ENCODE data around the gene GALC. TPM values are rescaled to one million over a fixed set of nuclear protein-coding genes. Genes with fewer than 3 reads are reported as not detected.
A peak's percentile ranks its signal among the peaks of the same experiment; 100 is the strongest.

Gene GALC
- total and polyA plus RNA-seq, 2 experiments from 2014 or later: 13.1 to 24.0 TPM

DNA sequence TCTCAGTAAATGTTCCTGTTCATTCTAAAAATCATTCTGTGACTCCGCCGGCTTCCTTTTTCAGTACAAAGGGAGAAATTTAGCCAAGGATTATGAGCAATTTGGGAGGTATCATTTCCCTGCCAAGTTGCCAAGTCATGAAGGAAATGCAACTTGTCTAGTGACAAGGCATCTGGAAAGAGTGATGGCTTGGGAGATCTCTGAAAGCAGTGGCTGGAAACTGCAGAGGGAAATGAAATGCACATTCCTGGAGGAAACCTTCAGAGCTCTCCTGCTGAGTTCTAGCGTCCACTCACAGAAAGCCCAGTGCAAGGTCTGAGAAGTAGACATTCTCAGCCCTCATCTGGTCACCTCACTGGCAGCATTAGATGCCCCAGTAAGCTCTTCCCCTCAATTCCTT, 91.7 kb downstream of the GALC start:
- Histone ChIP-seq H3K9me3 (ENCODE audit: low read depth) (no peaks in the 10 kb centered on the region), H3K79me2 (ENCODE audit: insufficient read depth) (no peaks in the 10 kb centered on the region), H3K9me2 (ENCODE audit: insufficient read depth) (no peaks in the 10 kb centered on the region), H3K27ac (no peak overlapping the region), H2AFZ (no peak overlapping the region), H3K9ac (no peak overlapping the region), H3K4me3 (no peak overlapping the region), H3K4me1 (ENCODE audit: insufficient read depth) (no peaks in the 10 kb centered on the region), H3K36me3 (ENCODE audit: low read depth) (no peaks in the 10 kb centered on the region), H3F3A (ENCODE audit: insufficient read depth) (no peaks in the 10 kb centered on the region), H3K27me3 (replicated peaks; ENCODE audit: insufficient read depth) (no peaks in the 10 kb centered on the region), H3K4me2 (ENCODE audit: unreplicated experiment) (peak overlapping the region; percentile 28), H4K20me1 (ENCODE audit: insufficient read depth) (no peaks in the 10 kb centered on the region)
- peak; percentile 64 for DNase-seq
- TF ChIP-seq EZH2phosphoT487 (IDR thresholded peaks at IDR 0.05; ENCODE audit: insufficient read depth, low read depth): no peak
- TF ChIP-seq EZH2 (IDR thresholded peaks at IDR 0.05; ENCODE audit: insufficient read depth, poor library complexity, severe bottlenecking): no peak
- 0 to 4% methylated on average over 3 of the region's 3 CpGs for WGBS, 2 experiments (ENCODE audit: low coverage in 1 of 2, low lambda C conversion rate in 2 of 2, missing lambda C conversion rate in 2 of 2)
- in situ Hi-C loops (cut with MboI): no loop called here

DNA sequence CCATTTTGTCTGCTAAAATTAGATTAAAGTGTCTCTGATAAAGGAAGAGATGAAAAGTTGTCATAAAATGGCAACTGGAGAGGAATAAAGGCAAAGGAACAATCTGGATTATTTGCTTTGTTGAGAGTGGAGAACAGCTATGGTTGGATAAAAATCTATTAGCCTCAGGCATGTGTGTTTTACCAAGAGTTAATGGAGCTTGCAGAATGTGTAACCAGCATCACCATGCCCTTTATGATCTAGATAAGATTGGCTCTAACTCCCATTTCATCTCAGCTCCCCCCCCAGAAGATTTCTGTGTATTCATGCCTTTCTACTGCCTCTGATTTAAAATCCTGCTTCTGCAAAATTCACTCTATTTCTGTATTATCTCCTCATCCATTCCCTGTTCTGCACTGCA, 93.8 kb downstream of the GALC start:
- Histone ChIP-seq H4K20me1 (ENCODE audit: insufficient read depth) (no peaks in the 10 kb centered on the region), H3K9me3 (ENCODE audit: low read depth) (no peaks in the 10 kb centered on the region), H3F3A (ENCODE audit: insufficient read depth) (no peaks in the 10 kb centered on the region), H3K36me3 (ENCODE audit: low read depth) (no peaks in the 10 kb centered on the region), H3K27me3 (replicated peaks; ENCODE audit: insufficient read depth) (no peaks in the 10 kb centered on the region), H3K4me3 (no peak overlapping the region), H3K4me2 (ENCODE audit: unreplicated experiment) (no peak overlapping the region), H3K9ac (no peak overlapping the region), H3K9me2 (ENCODE audit: insufficient read depth) (no peaks in the 10 kb centered on the region), H3K4me1 (ENCODE audit: insufficient read depth) (no peaks in the 10 kb centered on the region), H3K27ac (no peak overlapping the region), H3K79me2 (ENCODE audit: insufficient read depth) (no peaks in the 10 kb centered on the region), H2AFZ (no peak overlapping the region)
- no peak for TF ChIP-seq EZH2 (IDR thresholded peaks at IDR 0.05; ENCODE audit: insufficient read depth, poor library complexity, severe bottlenecking)
- no peak for DNase-seq
- in situ Hi-C loops (cut with MboI): loop anchor here (10.0 kb wide), 1 partner anchor 94 kb away; no protein-coding TSS in a partner anchor

DNA sequence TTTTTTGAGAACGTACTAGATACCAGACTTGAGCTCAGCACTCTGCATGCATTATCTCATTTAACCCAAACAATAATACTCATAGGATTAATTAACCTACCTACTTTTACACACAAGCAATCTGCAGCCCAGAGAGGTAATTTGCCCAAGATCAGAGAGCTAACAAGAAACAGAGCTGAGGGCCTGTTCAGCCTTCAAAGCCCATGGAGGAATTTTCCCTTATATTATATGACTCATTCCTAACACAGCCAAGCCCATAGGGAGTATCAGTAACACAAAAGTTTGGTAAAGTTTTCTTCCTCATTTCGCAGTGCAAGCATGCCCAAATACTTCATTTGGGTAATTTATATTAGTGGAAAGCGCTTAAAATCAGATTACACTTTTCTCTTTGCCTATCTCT, 94.7 kb downstream of the GALC start:
- Histone ChIP-seq H3K27ac (no peak overlapping the region), H2AFZ (no peak overlapping the region), H3K4me1 (ENCODE audit: insufficient read depth) (no peaks in the 10 kb centered on the region), H3K4me3 (no peak overlapping the region), H3K9me3 (ENCODE audit: low read depth) (no peaks in the 10 kb centered on the region), H3K27me3 (replicated peaks; ENCODE audit: insufficient read depth) (no peaks in the 10 kb centered on the region), H3K79me2 (ENCODE audit: insufficient read depth) (no peaks in the 10 kb centered on the region), H3K4me2 (ENCODE audit: unreplicated experiment) (no peak overlapping the region), H3K9ac (no peak overlapping the region), H4K20me1 (ENCODE audit: insufficient read depth) (no peaks in the 10 kb centered on the region), H3K36me3 (ENCODE audit: low read depth) (no peaks in the 10 kb centered on the region), H3F3A (ENCODE audit: insufficient read depth) (no peaks in the 10 kb centered on the region), H3K9me2 (ENCODE audit: insufficient read depth) (no peaks in the 10 kb centered on the region)
- peak; percentile 28 for DNase-seq
- WGBS, 2 experiments (ENCODE audit: low coverage in 1 of 2, low lambda C conversion rate in 2 of 2, missing lambda C conversion rate in 2 of 2): 90 to 92% methylated on average over 3 of the region's 3 CpGs
- in situ Hi-C loops (cut with MboI): loop anchor here (10.0 kb wide), 1 partner anchor 94 kb away; no protein-coding TSS in a partner anchor
- TF ChIP-seq EZH2 (IDR thresholded peaks at IDR 0.05; ENCODE audit: insufficient read depth, poor library complexity, severe bottlenecking): no peak
- TF ChIP-seq EZH2phosphoT487 (IDR thresholded peaks at IDR 0.05; ENCODE audit: insufficient read depth, low read depth): no peak

DNA sequence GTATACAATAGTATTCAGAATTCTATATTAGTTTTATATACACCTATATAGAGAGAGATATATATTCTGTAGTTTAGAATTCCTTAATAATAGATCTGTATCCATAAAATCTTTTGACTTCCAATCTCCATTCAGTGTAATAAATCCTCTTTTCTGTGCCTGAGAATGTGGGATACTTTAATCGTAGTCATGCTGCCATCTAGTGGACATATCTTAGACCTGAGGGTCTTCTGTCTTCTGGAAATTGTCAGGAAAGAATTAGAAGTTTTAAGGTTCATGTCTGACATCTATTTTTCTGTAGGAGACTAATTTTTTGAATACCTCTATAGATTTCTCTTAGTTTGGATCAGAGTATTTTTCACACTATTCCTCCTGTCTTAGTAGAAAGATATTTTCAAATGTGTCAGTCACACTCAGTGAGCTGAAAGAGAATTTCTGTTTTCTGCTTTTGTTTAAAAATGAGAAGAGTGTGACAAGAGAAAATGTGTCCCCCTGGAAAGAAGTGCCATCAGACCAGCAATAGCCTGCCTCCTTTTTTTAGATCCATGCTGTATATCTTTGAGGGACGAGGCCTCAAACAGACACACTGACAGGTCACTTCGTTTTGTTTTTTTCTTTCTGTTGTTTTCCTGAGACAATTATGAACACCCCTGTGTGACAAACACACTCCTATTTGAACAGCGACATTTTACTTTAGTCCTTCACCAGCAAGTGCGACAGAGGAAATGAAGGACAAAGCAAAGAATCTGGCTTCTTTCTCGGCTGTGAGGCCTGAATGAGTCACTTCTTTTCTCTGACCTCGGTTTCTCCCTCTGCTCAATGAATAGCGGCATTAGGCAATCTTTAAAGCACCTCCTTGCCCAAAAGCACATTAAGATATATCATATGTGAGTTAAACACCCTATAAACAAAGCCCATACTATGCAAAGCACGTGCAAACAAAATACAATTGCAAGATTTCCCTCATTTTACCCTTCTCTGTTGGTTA, 96.3 kb downstream of the GALC start:
- Histone ChIP-seq H3F3A (ENCODE audit: insufficient read depth) (no peaks in the 10 kb centered on the region), H3K9me3 (ENCODE audit: low read depth) (no peaks in the 10 kb centered on the region), H3K27me3 (replicated peaks; ENCODE audit: insufficient read depth) (no peaks in the 10 kb centered on the region), H3K27ac (no peak overlapping the region), H3K36me3 (ENCODE audit: low read depth) (no peaks in the 10 kb centered on the region), H3K9me2 (ENCODE audit: insufficient read depth) (no peaks in the 10 kb centered on the region), H3K4me2 (ENCODE audit: unreplicated experiment) (no peak overlapping the region), H2AFZ (0 out of 2 replicates have a peak overlapping the region, but pooled peaks have one; percentile 28), H3K9ac (no peak overlapping the region), H4K20me1 (ENCODE audit: insufficient read depth) (no peaks in the 10 kb centered on the region), H3K4me1 (ENCODE audit: insufficient read depth) (no peaks in the 10 kb centered on the region), H3K4me3 (no peak overlapping the region), H3K79me2 (ENCODE audit: insufficient read depth) (no peaks in the 10 kb centered on the region)
- in situ Hi-C loops (cut with MboI): loop anchor here (10.0 kb wide), 1 partner anchor 92 kb away; no protein-coding TSS in a partner anchor
- TF ChIP-seq EZH2phosphoT487 (IDR thresholded peaks at IDR 0.05; ENCODE audit: insufficient read depth, low read depth) (no peak), EZH2 (IDR thresholded peaks at IDR 0.05; ENCODE audit: insufficient read depth, poor library complexity, severe bottlenecking) (no peak)
- peak; percentile 75 for DNase-seq
- WGBS, 2 experiments (ENCODE audit: low coverage in 1 of 2, low lambda C conversion rate in 2 of 2, missing lambda C conversion rate in 2 of 2): 46 to 56% methylated on average over 9 of the region's 9 CpGs

Measured in GM23248 (cell line).